Activated CD8-positive, alpha-beta memory T cell treated with anti-CD3 and anti-CD28 coated beads, Interleukin-2, amount 50 U/mL, for 1 hour (primary cell): ENCODE data around the gene MYO1D.
"Not testable (repeated sequence)": the region's sequence is repeated elsewhere in the genome, so short reads cannot be mapped to it uniquely, and the experiment has no call there.

ENCODE experiments used
- DNase-seq: peaks from one replicate; pipeline ENCODE4 v3.0.0-alpha.2; 2020; ENCODE audit errors: extremely low read depth

MYO1D gene

DNA sequence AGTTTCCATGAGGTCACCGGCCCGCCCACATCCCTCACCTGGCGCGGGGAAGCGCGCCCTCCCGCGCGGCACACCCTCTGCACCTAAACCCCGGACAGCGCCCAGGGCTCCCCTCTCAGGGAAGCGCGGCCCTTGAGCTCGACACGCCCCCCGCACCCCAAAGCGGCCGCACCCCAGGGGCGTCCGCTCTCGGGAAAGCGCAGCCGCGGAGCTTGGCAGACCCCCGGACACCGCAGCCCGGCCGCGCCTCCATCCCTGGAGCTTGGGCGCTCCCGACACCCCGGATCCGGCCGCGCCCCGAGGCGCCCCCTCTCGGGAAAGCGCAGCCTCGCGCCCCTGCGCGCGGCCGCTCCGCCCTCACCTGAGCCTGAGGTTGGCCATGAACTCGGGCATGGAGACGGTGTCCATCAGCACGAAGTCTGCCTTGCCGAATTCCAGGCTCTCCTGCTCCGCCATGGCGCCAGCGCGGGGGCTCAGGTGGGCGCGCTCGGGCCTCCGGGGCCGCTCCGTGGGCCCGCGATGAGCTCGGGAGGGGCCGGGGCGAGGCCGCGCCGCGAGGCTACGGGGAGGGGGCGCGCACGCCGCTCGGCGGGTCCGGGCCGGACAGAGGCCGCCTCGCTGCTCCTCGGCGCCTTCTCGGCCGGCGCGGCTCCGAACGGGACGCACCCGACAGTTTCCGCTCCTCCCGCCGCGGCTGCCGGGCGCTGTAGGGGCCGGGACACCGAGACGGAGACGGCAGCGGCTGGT, at the start of gene MYO1D:
TSS of gene MYO1D (minus strand) at position 708 of the 747 bp plus-strand sequence. CDS start at position 456, 252 bp downstream.
- peak; percentile 26 for DNase-seq

DNA sequence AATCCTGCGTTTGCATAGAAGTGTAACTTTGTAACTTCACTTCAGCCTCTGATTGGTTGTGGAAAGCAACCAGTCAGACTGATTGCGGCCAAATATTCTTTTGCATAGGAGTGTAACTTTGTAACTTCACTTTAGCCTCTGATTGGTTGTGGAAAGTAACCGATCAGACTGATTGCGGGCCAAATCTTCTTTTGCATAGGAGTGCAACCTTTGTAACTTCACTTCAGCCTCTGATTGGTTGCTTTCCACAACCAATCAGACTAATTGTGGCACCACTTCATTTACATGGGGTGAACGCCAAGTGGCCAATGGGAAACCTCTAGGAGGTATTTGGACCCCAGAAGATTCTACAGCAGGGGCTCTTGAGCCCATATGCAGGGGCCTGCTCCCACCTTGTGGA, 49.3 kb upstream of the MYO1D start:
- no peak for DNase-seq

DNA sequence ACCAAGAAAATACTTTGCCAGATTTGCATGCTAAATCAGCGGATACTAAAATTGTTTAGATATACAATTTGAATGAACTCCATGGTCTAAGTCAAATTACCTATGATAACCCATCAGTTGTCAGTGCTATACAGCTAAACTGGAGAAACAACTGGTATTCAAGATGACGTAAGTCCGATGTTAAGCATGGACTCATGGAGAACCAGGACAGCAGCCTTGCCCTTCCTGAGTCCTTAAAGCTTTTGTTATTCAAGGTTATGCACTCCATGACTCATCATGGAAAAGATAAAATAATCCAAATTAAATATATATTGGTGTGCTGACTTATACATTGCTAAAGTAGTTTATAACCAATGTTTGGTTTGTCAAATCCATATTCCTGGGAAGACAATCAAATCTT, 47.0 kb upstream of the MYO1D start:
- DNase-seq = not testable (repeated sequence)

DNA sequence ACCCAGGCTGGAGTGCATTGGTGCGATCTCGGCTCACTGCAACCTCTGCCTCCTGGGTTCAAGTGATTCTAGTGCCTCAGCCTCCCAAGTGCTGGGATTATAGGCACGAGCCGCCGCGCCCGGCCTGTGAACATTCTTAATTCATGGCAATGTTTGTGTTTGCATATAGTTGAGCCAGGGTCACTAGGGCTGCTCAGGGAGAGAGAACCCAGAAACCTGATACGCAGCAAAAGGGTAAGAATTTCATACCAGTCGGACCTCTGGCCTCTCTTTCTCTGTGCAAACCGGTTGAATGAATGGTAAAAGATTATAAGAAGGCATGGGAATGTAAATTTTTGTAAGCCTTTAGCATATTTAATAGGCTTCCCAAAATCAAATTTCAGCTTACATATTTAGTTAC, 44.1 kb upstream of the MYO1D start:
- DNase-seq = no peak

DNA sequence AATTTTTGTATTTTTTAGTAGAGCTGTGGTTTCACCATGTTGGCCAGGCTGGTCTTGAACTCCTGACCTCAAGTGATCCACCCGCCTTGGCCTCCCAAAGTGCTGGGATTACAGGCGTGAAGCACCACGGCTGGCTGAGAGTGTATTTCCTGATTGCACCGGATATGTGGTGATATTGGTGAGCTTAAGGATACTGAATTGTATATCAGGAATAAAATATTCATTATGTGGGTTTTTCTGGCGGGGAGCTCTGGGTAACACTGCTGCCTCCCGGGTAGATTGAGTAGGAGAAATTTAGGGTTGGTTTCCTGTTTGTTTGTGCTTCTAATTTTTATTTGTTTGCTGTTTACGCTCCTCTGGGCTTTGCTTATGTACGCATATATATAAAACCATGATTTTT, 43.4 kb upstream of the MYO1D start:
- no peak for DNase-seq

DNA sequence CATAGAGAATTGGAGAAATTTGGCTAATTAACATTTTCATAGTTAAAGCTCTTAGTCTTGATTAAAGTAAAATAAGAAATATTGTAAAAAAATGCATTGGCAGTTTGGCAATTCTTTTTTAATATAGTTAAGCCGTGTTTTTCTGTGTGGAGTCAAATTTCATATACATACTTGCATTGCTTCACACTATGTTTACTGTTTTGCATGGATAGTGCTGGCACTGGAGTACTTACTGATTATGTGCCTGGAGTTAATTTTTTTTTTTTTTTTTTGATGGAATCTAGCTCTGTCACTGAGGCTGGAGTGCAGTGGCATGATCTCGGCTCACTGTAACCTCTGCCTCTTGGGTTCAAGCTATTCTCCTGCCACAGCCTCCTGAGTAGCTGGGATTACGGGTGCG, 43.0 kb upstream of the MYO1D start:
- not testable (repeated sequence) for DNase-seq

DNA sequence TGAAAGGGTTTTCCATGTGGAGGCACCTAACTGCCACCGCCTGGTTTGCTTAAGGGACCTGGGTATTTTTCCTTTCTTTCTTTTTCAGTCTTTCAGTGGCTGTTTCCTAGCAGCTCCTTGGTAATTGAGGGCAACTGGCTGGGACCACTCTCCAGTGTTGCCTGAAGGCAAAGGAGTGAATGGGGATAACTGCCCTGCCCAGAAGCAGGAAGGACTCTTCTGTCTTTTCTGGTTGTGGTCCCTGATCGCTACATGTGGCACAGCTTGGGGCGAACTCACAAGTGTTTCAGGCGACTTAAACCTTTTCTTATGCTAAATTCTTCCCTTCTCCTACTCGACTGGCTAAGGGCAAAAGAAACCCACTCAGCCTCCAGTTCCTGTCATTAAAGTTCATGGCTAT, 40.9 kb upstream of the MYO1D start:
- no peak for DNase-seq

DNA sequence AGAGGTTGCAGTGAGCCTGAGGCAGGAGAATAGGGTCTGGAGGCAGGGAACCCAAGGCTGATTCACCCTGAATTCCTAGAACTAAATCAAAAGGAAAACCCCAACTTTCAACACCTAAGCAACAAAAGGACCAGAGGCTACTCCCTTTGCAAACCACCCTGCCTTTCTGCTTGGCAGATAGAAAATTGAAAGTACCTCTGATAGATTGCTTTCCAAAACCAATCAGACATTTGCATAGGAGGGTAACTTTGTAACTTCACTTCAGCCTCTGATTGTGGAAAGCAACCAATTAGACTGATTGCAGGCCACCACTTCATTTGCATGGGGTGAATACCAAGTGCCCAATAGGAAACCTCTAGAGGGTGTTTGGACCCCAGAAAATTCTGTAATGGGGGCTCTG, 40.2 kb upstream of the MYO1D start:
- DNase-seq = no peak

DNA sequence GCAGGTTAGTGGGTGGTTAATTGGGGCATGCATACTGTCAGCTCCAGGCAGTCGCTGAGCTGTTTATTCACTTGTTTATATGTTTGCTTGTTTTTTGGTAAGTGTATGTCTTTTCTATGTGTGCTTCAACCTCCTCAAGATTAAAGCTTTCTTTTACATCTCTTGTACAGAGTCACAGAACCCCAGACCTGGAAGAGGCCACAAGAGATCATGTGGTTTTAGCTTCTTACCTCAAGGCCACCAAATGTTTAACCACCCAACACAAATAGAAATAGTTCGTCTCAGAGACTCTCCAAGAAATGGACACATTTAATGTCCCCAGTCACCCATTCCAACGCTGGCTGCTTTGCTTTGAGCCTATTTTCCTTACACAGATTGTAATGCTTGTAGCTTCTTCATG, 39.2 kb upstream of the MYO1D start:
- no peak for DNase-seq

DNA sequence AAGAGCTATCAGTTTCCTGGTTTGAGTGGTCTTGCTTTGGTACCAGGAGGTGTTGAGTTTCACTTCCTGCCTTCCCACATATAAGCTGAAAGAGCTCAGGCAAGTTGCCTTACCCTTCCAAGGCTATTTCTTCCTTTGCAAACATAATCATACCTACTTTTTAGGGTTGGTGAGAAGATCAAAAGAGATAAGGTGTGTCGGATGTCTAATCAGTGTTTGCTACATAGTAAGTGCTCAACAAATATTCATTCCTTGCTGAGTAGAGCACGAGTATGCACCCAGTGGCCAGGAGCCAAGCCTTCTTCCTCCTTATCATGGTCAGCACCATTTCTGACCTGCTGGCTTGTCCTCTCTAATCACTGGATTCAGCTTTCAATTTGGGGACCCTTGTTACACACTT, 38.3 kb upstream of the MYO1D start:
- no peak for DNase-seq

DNA sequence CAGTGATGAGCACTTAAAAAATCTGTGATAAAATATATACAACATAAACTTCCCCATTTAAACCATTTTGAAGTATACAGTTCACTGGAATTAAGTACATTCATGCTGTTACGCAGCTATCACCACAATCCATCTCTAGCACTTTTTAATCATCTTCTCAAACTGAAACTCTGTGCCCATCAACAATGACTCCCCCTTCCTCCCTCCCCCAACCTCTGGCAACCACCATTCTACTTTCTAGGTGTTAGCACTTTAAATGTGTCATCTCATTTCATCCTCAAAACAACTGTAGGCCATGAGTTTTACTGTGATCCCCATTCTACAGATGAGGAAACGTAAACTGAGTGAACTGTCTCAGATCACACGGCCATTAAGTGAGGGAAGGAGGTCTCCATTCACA, 37.3 kb upstream of the MYO1D start:
- DNase-seq = no peak

DNA sequence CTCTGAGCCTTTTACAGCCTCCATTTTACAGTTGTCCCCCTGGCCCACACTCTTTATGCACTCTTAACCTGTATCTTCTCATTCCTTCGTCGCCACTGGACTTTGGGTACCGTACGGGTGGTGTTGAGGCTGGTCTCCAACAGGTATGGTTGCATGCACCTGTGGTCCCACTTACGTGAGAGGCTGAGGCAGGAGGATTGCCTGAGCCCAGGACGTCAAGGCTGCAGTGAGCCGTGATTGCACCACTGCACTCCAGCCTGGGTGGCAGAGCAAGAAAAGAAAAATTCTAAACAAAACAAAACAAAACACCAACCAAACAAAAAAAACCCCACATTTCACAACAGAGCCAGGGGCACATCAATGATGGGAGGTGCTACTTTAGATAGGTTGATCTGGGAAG, 36.7 kb upstream of the MYO1D start:
- no peak for DNase-seq

DNA sequence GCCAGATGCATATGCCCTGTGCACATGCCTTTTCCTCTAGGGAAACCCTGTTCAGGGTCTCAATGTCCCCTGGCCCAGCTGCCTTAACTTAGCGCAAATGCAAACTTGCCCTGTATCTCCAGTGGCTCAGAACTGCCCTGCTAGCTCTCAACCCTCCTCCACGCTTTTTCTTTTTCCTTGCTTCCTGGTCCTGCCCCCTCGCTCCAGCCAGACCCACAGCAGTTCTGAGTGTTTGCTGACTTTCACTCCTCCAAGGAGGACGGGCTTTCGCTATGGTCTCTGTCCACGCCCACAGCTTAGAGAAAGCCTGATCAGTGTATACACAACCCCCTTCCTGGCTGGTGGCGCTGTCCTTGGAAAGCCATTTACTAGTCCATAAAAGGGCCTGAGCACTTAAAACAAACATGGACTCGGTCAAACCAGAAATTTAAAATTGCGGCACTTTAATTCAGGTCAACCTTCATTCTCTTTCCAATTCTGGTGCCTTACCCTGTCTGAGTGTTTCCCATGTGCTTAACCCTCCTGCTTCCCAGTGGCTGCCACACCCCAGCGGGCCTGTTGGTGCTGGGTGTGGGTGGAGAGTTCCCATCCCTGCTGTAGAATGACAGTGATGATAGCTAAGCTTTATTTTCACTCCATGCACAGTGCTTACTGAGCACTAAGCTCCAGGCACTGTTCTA, 35.4 kb upstream of the MYO1D start:
- no peak for DNase-seq

DNA sequence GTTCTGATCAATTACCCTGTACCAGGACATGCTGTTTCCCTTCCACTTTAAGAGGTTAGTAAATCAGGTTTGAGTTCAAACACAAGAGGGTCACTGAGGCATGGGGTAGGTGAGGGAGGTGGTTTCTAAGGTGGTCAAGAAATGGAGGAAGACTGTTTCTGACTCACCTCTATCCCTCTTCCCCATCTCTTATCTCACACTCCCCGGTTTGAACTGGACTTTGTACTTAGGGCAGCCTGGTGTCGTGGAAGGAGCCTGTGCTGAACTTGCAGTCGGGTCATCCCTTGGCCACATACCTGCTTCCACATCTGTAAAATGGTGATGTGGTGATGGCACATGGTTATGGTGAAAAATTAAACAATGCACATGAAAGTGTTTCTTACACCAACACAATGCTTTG, 33.8 kb upstream of the MYO1D start:
- DNase-seq = no peak

DNA sequence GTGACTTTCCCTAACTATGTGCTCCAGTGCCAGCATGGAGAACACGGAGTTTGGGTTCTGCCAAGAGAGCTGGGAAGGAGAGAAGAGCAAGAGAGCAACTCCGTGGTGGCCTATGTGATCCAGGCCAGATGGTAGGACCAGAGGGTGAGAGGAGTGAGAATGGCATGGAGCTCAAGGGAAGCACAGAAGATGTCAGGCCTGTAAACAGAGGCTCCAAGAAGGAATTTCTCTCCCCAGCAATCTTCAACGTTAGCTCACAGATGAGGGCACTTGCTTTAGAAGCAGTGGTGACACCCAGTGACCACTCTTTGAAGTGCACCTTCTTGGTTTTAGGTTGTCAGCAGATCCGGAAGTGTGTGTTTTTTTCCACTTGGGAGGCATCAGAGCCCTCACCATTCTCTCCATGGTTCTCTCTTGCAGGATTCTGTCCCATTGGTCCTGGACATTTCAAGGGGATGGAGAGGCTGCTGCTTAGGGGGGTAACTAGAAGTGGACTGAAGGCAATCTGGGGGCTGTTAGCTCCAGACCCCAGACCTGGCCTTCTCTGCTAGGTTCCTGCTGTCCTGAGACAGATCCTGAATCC, 33.0 kb upstream of the MYO1D start:
- DNase-seq = no peak

DNA sequence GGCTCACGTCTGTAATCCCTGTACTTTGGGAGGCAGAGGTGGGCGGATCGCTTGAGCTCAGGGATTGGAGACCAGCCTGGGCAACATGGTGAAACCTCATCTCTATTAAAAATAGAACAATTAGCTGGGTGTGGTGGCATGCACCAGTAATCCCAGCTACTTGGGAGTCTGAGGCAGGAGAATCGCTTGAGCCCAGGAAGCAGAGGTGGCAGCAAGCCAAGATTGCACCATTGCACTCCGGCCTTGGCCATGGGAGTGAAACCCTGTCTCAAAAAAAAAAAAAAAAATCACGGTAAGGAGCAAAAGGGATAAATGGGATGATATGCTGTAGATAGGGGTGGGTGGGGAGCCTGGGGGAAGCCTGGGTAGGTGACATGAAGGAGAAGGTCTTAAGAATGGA, 30.7 kb upstream of the MYO1D start:
- no peak for DNase-seq

DNA sequence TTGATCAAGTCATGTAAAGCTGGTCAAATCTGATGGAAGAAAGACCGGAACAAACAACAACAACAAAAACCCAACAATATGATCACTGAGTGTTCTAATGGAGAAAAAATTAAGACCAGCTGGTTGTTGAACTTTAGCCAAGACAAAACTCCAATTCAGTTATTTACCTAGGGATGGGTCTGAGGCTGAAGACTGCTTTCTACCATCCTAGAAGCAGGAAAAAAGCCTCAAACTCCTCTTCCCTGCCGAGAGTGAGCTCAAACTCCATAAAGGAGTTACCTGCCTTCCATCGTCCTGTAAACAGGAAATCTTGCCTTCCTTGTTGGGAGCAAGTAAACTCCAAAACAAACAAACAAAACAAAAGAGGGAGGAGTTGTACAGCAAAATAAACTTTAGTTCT, 28.0 kb upstream of the MYO1D start:
- no peak for DNase-seq

DNA sequence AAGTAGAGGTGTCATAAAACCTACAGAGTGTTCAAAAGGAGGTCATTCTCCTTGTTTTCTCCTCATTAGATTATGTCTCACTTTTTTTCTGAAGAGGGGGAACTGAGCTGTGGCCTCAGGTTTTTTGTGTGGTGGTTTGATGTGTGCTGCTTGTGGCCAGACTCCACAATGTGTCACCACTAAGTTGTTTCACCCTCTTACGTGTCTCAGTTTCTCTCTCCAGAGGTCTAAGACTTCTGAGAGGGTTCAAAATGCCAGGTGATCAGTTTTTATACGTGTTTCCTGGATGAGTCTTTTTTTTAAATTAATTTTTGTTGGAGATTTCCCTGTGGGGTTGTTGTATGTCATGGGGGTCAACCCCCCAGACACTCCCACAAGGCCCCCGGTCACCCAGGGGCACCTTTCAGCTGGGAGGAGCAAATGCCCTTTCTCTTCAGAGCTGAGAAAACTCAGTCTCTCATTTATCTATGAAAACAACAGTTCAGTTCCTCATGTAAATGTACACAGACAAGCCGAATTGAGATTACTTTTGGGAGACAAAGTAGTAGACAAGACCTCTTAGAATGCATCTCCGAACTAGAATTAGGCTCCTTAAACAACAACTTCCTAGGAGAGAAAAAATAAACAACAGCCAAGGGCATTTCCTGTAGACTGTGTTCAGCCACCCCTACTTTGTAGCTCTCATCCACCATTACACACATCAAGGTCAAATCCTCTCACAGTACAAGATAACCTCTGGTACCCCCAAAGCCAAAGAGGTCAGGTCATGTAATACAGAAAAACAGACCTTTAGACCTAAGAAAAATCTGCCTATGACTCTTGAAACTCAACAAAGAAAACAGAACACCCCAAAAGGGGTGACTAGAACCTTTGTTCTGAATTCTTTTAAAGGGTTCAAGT, 27.1 kb upstream of the MYO1D start:
- DNase-seq = no peak

DNA sequence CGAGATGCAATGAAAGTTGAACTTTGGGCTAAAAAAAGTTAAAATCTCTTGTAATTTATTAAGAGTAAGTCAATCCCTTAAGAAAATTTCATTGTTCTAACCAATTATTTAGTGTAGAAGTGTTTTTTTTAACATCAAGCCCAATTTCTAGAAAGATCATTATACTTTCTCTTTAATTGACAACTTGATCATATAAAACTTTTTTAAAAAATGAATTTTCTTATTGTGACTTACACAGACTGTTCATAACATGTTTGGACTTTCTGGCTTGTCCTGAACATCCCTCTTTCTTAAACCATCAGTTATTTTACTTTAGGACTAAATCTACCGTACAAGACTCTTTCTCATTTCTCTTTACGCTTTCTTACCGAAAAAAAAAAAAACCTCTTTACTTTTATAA, 24.8 kb upstream of the MYO1D start:
- no peak for DNase-seq

DNA sequence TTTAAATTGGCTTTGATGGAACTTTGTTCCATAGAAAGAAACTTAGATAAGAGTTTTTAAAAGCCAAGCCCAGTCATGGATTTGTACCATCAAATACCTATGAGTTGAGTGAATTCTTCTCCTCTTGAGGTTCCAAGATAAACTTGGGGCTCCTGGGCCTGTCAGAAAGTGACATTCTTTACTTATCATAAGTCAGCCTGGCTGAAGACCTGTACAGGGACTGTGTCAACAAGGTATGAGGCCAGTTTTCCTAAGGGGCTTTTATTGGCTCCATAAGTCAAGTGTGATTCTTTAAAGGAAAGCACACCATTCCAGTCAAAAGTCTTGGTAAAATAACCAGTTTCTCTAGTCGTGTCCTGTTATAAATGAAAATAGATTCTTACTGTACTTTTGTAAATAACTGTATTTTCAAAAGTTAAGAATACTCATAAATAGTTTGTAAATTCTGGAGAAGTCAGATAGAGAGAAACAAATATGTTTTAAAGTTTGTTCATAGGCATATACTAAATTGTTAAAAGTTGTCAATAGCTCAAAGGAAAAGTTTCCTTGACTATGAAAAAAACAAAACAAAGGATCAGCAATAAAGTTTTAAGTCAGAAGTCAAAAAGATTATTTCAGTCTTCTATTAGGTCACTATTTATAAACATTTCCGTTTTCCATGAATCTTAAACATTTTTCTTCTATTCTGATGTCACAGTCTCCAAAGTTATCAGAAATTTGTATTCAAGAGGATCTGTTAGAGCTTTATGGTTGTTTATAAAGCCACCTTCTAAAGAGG, 22.5 kb upstream of the MYO1D start:
- no peak for DNase-seq

DNA sequence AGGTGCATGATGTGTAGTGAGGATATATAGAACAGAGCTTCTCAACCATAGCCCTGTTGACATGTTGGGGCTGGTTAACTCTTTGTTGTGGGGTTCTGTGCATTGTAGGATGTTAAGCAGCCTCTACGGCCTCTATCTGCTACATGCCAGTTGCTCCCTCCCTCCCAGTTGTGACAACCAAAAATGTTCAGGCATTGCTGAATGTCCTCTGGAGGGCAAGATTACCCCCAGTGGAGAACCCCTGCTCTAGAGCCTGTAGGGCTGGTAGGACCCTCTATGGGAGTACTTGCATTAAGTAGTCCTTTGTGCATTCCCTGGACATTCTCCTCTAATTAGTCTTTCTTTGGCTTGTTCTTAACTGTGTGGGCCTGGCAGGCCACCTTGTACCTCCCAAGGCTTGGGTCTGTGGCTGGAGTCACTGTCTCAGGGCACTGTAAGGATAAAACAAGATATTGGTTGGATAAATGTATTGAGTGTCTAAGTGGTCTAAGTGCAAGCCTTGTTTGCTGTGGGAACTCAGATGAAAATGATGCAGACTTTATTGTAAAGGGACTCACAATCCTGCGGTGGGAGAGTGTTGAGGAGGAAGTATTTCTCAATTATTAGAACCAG, 19.8 kb upstream of the MYO1D start:
- DNase-seq = no peak
